ENCODE measurements around the gene PDSS2.

The PDSS2 gene

DNA sequence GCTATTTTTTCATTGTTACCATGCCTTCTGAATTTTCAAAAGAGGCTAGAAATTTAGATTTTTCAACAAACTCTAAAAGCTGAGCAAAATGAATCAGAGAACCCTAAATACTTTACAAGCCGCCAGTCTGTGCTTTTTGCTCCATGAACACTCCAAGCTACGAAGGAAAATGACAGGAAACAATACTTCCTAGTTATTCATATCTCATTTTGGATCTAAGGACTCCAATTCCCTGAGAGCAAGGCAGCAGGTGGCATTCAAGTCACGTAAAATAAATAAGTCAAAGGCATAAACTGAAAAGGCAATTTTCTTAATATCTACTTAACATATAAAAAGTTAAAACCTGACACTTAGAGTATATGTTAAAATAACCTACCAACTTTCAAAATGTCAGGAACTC, 50.6 kb downstream of the PDSS2 start:
- DNase-seq (ENCODE audit: low spot score), result no peak
- TF ChIP-seq, protein P1, sequence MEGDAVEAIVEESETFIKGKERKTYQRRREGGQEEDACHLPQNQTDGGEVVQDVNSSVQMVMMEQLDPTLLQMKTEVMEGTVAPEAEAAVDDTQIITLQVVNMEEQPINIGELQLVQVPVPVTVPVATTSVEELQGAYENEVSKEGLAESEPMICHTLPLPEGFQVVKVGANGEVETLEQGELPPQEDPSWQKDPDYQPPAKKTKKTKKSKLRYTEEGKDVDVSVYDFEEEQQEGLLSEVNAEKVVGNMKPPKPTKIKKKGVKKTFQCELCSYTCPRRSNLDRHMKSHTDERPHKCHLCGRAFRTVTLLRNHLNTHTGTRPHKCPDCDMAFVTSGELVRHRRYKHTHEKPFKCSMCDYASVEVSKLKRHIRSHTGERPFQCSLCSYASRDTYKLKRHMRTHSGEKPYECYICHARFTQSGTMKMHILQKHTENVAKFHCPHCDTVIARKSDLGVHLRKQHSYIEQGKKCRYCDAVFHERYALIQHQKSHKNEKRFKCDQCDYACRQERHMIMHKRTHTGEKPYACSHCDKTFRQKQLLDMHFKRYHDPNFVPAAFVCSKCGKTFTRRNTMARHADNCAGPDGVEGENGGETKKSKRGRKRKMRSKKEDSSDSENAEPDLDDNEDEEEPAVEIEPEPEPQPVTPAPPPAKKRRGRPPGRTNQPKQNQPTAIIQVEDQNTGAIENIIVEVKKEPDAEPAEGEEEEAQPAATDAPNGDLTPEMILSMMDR (IDR thresholded peaks at IDR 0.05; ENCODE audit: borderline replicate concordance, control extremely low read depth, extremely low read depth, insufficient read depth, missing control alignments), result no peak
- in situ Hi-C loops (cut with MboI; ENCODE audit: low sequenced_read_pairs, unreplicated experiment), result no loop called here

DNA sequence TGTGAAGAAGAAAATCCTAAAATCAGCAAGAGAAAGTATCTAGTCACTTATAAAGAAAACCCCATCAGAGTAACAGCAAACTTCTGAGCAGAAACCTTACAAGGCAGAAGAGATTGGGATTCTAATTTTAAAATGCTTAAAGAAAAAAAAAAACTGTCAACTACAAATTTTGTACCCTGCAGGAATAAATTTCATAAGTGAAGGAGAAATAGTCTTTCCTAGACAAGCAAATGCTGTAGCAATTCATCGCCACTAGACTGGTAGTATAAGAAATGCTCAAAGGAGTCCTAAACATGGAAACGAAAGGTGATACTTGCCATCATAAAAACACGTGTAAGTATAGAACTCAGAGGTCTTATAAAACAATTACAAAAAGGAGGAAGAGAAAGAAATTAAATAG, 54.4 kb downstream of the PDSS2 start:
- in situ Hi-C loops (cut with MboI; ENCODE audit: low sequenced_read_pairs, unreplicated experiment), result no loop called here
- no peak for DNase-seq (ENCODE audit: low spot score)
- TF ChIP-seq, protein P1 (IDR thresholded peaks at IDR 0.05; ENCODE audit: borderline replicate concordance, control extremely low read depth, extremely low read depth, insufficient read depth, missing control alignments), result no peak

DNA sequence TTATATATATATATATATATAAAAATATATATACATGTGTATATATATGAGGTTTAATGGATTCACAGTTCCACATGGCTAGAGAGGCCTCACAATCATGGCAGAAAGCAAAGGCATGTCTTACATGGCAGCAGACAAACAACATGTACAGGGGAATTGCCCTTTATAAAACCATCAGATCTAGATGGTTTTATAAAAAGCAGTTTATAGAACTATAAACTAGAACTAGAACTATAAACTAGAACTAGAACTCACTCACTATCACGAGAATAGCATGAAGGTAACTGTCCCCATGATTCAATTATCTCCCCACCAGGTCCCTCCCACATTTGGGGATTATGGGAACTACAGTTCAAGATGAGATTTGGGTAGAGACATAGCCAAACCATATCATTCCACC, 56.8 kb downstream of the PDSS2 start:
- in situ Hi-C loops (cut with MboI; ENCODE audit: low sequenced_read_pairs, unreplicated experiment), result no loop called here
- DNase-seq (ENCODE audit: low spot score), result no peak
- TF ChIP-seq, protein P1 (IDR thresholded peaks at IDR 0.05; ENCODE audit: borderline replicate concordance, control extremely low read depth, extremely low read depth, insufficient read depth, missing control alignments), result no peak

DNA sequence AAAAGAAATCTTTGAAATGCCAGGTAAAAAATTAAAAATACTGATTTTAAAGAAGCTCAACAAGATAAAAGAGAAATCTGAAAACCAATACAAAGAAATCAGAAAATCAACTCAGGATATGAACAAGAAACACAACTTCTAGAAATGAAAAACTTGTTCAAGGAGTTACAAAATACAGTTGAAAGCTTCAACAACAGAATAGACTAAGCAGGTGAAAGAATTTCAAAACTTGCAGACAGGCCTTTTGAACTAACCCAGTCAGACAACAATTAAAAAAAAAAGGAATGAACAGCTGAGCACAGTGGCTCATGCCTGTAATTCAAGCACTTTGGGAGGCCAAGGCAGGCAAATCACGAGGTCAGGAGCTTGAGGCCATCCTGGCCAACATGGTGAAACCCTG, 57.8 kb downstream of the PDSS2 start:
- DNase-seq (ENCODE audit: low spot score), result no peak
- in situ Hi-C loops (cut with MboI; ENCODE audit: low sequenced_read_pairs, unreplicated experiment), result no loop called here
- TF ChIP-seq, protein P1 (IDR thresholded peaks at IDR 0.05; ENCODE audit: borderline replicate concordance, control extremely low read depth, extremely low read depth, insufficient read depth, missing control alignments), result no peak

DNA sequence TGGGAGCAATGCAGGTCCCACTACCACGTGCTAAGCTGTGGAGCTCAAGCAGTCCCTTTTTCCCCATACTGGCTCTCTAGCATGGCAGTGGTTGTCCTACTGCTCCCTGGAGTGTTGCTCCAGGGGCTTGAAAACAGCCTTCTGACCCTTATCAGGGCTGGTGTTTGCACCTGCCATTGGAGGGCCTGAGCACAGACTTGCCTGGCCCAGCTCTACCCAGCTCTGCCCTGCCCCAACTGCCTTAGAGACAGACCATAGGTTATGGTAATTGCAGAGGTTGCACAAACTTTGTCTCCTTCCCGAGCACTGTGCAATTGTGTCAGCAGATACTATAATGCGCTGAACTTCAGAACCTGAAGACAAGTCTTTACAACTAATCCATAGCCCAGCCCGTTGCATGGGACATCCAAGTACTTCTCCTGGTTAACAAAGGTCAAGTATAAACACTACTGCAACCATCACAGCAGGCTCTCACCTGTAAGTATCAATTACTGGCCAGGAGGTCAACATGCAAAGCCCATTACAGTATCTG, 58.7 kb downstream of the PDSS2 start:
- TF ChIP-seq, protein P1 (IDR thresholded peaks at IDR 0.05; ENCODE audit: borderline replicate concordance, control extremely low read depth, extremely low read depth, insufficient read depth, missing control alignments), result no peak
- no peak for DNase-seq (ENCODE audit: low spot score)
- in situ Hi-C loops (cut with MboI; ENCODE audit: low sequenced_read_pairs, unreplicated experiment), result no loop called here

DNA sequence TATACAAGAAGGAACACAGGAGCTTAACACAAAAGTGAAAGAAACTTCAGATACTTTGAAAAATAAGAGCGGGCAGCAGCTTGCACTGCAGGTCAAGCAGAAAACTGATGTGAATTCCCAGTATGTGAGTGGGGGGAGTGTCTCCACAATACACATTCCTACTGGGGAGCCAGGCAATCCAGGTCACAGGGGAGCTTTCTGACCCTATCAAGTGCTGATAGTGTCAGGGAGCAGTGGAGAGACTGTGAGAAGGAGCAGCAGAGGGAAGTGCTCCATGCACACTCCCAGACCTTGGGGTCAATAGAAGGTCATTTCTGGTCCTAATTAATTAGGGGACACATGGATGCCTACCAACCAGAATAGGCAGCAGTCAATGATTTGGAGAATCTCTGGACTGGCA, 59.4 kb downstream of the PDSS2 start:
- TF ChIP-seq, protein P1 (IDR thresholded peaks at IDR 0.05; ENCODE audit: borderline replicate concordance, control extremely low read depth, extremely low read depth, insufficient read depth, missing control alignments), result no peak
- in situ Hi-C loops (cut with MboI; ENCODE audit: low sequenced_read_pairs, unreplicated experiment), result no loop called here
- DNase-seq (ENCODE audit: low spot score), result no peak

DNA sequence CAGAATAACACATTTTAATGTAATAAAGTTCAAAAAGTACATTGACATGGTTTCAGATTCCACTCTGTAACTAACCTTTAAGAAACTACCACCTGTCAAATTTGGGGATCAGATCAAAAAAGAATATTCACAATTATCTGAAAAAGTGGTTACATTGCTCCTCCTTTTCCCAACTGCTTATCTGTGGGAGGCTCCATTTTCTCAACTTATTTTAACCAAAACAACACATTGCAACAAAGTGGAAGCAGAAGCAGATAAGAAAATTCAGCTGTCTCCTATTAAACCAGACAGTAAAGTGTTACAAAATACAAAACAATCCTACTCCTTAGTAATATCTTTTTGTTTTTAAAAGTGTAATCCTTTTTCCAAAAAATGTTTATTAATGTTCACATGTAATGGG, 61.4 kb downstream of the PDSS2 start:
- DNase-seq (ENCODE audit: low spot score), result no peak
- TF ChIP-seq, protein P1 (IDR thresholded peaks at IDR 0.05; ENCODE audit: borderline replicate concordance, control extremely low read depth, extremely low read depth, insufficient read depth, missing control alignments), result no peak
- in situ Hi-C loops (cut with MboI; ENCODE audit: low sequenced_read_pairs, unreplicated experiment), result no loop called here

Data from GM13976 (cell line).